Measurements from ENCODE around the gene RIT2.

GRCh38 chr18:43093646-43094045 lies 21.8 kb downstream of the RIT2 start:
- TF ChIP-seq POLR2A (IDR thresholded peaks at IDR 0.05) (no peak), CTCF (IDR thresholded peaks at IDR 0.05) (no peak)

All from Peyer's patch (tissue), 4 donors.